ENCODE results near the gene PITPNM3. TPM values are rescaled to one million over a fixed set of nuclear protein-coding genes. Genes with fewer than 3 reads are reported as not detected.

PITPNM3 gene
- polyA plus RNA-seq, 3 donors: 0.29 TPM; not detected in 2

DNA sequence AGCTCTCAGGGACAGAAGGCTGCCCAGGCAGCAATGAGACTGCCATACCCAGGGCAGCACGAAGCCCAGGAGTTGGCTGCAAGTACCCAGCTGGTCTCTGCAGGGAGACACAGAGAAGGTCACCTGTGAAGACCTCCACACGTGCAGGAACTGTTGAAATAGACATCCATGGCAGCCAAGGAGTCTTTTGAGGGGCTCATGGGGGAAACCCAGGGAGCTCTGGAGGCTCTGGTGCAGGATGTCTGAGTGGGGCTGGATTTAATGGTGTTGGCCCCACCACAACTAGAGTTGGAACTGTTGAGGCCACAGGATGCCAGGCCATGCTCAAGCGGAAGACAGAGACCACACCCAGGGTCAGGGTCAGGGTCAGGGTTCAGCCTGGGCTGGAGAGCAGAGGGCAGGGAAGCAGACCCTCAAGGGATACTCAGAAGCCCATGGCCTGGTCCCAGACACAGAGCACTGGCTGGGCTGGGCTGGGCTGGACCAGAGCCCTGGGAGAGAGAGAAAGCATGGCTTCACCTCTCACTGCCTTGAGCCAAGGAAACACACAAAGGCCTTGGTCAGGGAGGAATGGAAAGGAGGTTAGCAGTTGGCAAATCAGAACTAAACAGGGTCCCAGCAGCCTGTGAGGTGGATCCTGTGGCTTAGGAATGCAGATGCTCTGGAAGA lies 21.4 kb downstream of the PITPNM3 start:
- H3K79me2 ChIP-seq (ENCODE audit: insufficient read depth, low read length): no peaks in the 10 kb centered on the region
- WGBS (ENCODE audit: insufficient coverage): 83% methylated on average over 3 of the region's 3 CpGs
- Mint-ChIP-seq H3K27ac (no peak overlapping the region), H3K36me3 (no peaks in the 10 kb centered on the region), H3K4me1 (no peaks in the 10 kb centered on the region), H3K9me3 (peaks cover 5 to 12% (median 9%) of the 10 kb centered on the region in 7 donors), H3K4me3 (no peak overlapping the region), H3K27me3 (ENCODE audit: low read depth in 3 of 3) (peaks cover 8 to 13% (median 12%) of the 10 kb centered on the region in 3 donors)
- intact Hi-C loops (cut with micrococcal nuclease): no loop called here
- no peak overlapping the region for H3K4me3 ChIP-seq (replicated peaks in 1 of 3; ENCODE audit: low read depth in 2 of 3, low read length in 3 of 3)
- DNase-seq: no peak
- no peaks in the 10 kb centered on the region for H4K20me1 ChIP-seq (ENCODE audit: insufficient read depth, low read length)
- H3K4me2 ChIP-seq (replicated peaks; ENCODE audit: extremely low read depth, low read length, poor library complexity, severe bottlenecking): no peak overlapping the region
- H3K36me3 ChIP-seq (replicated peaks in 1 of 2; ENCODE audit: control insufficient read depth in 1 of 2, insufficient read depth in 2 of 2, low read length in 2 of 2): no peaks in the 10 kb centered on the region
- TF ChIP-seq, protein P1, sequence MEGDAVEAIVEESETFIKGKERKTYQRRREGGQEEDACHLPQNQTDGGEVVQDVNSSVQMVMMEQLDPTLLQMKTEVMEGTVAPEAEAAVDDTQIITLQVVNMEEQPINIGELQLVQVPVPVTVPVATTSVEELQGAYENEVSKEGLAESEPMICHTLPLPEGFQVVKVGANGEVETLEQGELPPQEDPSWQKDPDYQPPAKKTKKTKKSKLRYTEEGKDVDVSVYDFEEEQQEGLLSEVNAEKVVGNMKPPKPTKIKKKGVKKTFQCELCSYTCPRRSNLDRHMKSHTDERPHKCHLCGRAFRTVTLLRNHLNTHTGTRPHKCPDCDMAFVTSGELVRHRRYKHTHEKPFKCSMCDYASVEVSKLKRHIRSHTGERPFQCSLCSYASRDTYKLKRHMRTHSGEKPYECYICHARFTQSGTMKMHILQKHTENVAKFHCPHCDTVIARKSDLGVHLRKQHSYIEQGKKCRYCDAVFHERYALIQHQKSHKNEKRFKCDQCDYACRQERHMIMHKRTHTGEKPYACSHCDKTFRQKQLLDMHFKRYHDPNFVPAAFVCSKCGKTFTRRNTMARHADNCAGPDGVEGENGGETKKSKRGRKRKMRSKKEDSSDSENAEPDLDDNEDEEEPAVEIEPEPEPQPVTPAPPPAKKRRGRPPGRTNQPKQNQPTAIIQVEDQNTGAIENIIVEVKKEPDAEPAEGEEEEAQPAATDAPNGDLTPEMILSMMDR (IDR thresholded peaks at IDR 0.05): no peak
- H3K4me1 ChIP-seq (ENCODE audit: control insufficient read depth in 1 of 2, insufficient read depth in 2 of 2, low read length in 2 of 2): no peaks in the 10 kb centered on the region
- no peak overlapping the region for H3K9ac ChIP-seq (ENCODE audit: insufficient read depth, low read length, poor library complexity, severe bottlenecking)
- H2AFZ ChIP-seq (ENCODE audit: insufficient read depth, low read depth, low read length, poor library complexity, severe bottlenecking): no peak overlapping the region
- no peaks in the 10 kb centered on the region for H3K27me3 ChIP-seq (ENCODE audit: control insufficient read depth in 2 of 2, insufficient read depth in 2 of 2, low read length in 2 of 2)
- no peak overlapping the region for H3K27ac ChIP-seq (ENCODE audit: low read depth in 1 of 2, low read length in 2 of 2)
- peaks cover 6 to 11% of the 10 kb centered on the region in 2 donors for H3K9me3 ChIP-seq (replicated peaks in 1 of 2; ENCODE audit: control insufficient read depth in 1 of 2, insufficient read depth in 1 of 2, low read length in 2 of 2)

DNA sequence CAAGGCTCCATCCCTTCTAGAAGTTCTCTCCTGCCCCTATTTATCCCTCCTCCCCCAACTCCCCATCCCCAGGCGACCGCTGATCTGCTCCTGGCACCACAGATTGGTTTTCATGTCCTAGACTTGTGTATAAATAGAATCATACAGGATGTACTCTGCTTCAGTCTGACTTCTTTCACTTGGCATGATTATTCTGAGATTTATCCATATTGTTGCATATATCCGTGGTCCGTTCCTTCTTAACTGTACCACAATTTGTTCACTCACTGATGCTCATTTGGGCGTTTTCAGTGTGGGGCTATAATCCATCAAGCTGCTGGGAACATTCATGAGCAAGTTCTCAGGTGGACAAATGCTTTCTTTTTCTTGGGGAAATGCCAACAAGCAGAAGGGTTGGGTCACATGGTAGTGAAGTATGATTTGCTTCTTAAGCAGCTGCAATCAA lies 23.9 kb downstream of the PITPNM3 start:
- TF ChIP-seq, protein P1 (IDR thresholded peaks at IDR 0.05): no peak
- Histone ChIP-seq H3K4me1 (ENCODE audit: control insufficient read depth in 1 of 2, insufficient read depth in 2 of 2, low read length in 2 of 2) (no peaks in the 10 kb centered on the region), H3K9ac (ENCODE audit: insufficient read depth, low read length, poor library complexity, severe bottlenecking) (no peak overlapping the region), H3K27ac (ENCODE audit: low read depth in 1 of 2, low read length in 2 of 2) (no peak overlapping the region), H4K20me1 (ENCODE audit: insufficient read depth, low read length) (no peaks in the 10 kb centered on the region), H2AFZ (ENCODE audit: insufficient read depth, low read depth, low read length, poor library complexity, severe bottlenecking) (no peak overlapping the region), H3K4me2 (replicated peaks; ENCODE audit: extremely low read depth, low read length, poor library complexity, severe bottlenecking) (no peak overlapping the region), H3K4me3 (replicated peaks in 1 of 3; ENCODE audit: low read depth in 2 of 3, low read length in 3 of 3) (no peak overlapping the region), H3K79me2 (ENCODE audit: insufficient read depth, low read length) (no peaks in the 10 kb centered on the region), H3K36me3 (replicated peaks in 1 of 2; ENCODE audit: control insufficient read depth in 1 of 2, insufficient read depth in 2 of 2, low read length in 2 of 2) (no peaks in the 10 kb centered on the region), H3K9me3 (replicated peaks in 1 of 2; ENCODE audit: control insufficient read depth in 1 of 2, insufficient read depth in 1 of 2, low read length in 2 of 2) (no peaks in the 10 kb centered on the region), H3K27me3 (ENCODE audit: control insufficient read depth in 2 of 2, insufficient read depth in 2 of 2, low read length in 2 of 2) (no peaks in the 10 kb centered on the region)
- Mint-ChIP-seq H3K27ac (no peak overlapping the region), H3K4me3 (no peak overlapping the region), H3K36me3 (no peaks in the 10 kb centered on the region), H3K9me3 (no peaks in the 10 kb centered on the region), H3K27me3 (ENCODE audit: low read depth in 3 of 3) (peaks cover 6 to 10% (median 8%) of the 10 kb centered on the region in 3 donors), H3K4me1 (no peaks in the 10 kb centered on the region)
- no CpG with 5 or more reads among the region's 5 CpGs for WGBS (ENCODE audit: insufficient coverage)
- DNase-seq: no peak
- intact Hi-C loops (cut with micrococcal nuclease): no loop called here
